Measurements from ENCODE around the gene MICAL2.

The MICAL2 gene

DNA sequence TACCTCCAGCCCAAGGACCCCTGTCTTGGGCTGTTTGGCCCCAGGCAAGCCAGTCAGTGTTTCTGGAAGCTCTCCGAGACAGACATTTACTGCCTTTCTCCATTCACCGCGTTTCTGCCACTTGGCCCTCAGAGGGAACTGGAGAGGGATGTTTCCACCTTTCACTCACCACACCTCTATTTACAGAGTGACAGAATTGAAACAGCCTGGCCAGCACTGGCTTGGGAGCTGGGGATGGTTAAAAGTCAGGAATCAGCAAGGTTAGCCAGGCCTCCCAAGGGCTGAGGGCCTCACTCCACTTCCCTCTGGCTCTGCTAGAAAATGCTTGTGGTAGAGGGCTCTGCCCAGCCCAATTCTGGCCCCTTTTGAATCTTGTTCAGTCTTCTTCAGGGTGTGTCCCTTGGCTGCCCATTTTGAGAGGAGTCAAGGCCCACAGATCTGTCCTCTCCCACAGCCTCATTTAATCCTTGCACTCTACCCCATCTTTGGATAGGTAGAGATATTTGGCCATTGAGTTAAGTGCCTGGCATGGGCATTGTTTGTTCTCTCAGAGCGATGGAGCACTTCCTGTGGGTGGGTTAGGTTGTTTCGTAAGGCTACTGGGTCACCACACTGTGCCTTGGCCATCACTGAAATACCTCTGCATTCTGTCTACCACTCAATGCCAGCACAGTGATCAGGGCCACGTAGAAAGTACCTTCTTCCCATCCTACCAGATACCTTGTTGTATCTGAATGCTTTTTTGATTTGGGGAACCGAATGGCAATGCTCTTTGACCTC is 119.2 kb downstream of the MICAL2 start:
- no peak for DNase-seq (ENCODE audit: low spot score)

GRCh38 chr11:12232160-12232559 is 121.8 kb downstream of the MICAL2 start:
- no peak for DNase-seq (ENCODE audit: low spot score)

- peak; percentile 83 for DNase-seq (ENCODE audit: low spot score)
Measured at GRCh38 chr11:12232817-12233601, 122.6 kb downstream of the MICAL2 start.

GRCh38 chr11:12233602-12233925 is 123.2 kb downstream of the MICAL2 start:
- no peak for DNase-seq (ENCODE audit: low spot score)

GRCh38 chr11:12234221-12234620 is 123.8 kb downstream of the MICAL2 start:
- no peak for DNase-seq (ENCODE audit: low spot score)

DNA sequence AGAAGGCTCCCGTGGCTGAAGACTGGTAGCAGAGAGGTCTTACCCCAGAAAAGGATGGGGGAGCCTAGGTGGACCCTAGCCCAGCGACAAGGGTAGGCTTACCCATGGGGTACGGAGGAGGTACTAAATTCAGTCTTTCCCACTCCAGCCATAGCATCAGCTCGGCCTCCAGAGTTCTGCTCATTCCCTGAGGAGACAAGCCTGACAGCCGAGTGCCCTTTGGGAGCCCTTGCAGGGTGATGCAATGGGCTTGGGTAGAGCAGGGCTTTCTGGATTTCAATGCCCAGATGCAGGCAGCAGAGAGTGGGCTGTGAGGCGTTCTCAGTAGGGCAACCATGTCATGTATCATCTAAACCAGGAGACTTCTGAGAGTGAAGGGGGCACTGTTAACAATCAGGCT is 124.7 kb downstream of the MICAL2 start:
- no peak for DNase-seq (ENCODE audit: low spot score)

GRCh38 chr11:12235553-12235946 is 125.2 kb downstream of the MICAL2 start:
- no peak for DNase-seq (ENCODE audit: low spot score)

- DNase-seq (ENCODE audit: low spot score): peak; percentile 70
Measured at GRCh38 chr11:12235947-12236743, 125.8 kb downstream of the MICAL2 start.

GRCh38 chr11:12236744-12237101 is 126.3 kb downstream of the MICAL2 start:
- DNase-seq (ENCODE audit: low spot score): no peak

DNA sequence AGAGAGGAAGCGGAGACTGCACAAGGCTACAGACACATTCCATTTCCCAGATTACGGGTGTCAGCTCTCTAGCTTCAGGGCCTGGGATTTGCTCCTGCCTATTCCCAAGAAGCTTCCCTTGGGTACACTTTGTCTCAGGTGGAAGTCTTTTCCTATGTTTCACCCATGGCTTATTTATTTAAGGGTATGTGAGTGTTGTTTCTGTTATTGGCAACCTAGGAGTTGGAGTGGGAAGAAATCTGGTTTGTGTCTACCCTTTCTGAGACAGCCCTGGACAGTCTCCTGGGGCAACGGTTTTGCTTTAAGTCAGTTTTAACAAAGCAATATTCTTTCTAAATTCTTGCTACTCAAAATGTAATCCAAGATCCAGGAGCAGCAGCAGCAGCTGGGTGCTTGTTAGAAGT is 127.0 kb downstream of the MICAL2 start:
- DNase-seq (ENCODE audit: low spot score): no peak

DNA sequence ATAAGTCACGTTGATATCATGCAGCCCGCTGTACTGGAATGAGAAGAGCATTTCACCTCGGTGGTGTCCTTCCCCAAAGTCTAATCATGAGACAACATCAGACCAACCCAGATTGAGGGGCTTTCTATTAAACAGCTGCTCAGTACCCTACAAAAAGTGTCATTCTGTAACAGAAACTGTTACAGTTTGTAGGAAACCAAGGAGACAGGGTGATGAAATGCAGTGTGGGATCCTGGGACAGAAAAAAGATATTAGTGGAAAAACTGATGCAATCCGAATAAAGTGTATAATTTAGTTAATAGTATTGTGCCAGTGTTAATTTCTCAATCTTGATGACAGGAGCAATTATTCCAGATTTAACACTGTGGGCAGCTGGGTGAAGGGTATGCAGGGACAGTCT is 128.0 kb downstream of the MICAL2 start:
- DNase-seq (ENCODE audit: low spot score): peak; percentile 43

DNA sequence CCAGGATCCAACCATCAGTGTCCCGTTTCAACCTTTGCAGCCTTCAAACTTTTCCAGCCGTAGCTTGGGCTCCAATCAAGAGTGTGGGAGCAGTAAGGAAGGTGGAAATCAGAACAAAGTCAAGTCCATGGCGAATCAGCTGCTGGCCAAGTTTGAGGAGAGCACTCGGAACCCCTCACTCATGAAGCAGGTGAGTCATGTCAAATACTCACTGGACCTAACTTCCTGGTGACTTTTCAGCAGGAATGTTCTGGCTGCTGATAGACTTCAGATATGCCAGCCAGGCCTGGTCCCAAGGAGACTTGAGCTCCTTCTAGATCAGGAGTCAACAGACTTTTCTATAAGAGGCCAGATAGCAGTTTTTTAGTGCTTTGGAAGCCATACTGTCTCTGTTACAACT is 129.0 kb downstream of the MICAL2 start:
- DNase-seq (ENCODE audit: low spot score): no peak

GRCh38 chr11:12239804-12240371 is 129.5 kb downstream of the MICAL2 start:
- DNase-seq (ENCODE audit: low spot score): no peak

DNA sequence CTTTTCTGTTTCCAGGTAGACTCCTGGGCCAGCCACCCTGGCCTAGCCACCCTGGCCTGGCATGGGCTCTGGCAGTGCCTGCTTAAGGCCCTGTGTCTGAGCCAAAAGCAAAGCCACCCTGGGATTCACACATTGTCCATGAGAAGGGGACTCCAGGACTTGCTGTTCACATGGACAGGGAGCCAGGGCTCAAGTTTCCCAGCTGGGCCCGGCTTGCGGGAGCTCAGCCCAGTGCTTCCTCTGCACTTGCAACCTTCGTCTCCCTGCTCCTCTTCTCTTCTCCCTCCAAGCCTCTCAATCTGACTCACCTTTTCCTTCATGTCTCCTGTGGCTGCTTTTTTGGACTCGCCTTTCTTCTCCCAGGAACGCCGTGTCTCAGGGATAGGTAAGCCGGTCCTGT is 130.3 kb downstream of the MICAL2 start:
- no peak for DNase-seq (ENCODE audit: low spot score)

DNA sequence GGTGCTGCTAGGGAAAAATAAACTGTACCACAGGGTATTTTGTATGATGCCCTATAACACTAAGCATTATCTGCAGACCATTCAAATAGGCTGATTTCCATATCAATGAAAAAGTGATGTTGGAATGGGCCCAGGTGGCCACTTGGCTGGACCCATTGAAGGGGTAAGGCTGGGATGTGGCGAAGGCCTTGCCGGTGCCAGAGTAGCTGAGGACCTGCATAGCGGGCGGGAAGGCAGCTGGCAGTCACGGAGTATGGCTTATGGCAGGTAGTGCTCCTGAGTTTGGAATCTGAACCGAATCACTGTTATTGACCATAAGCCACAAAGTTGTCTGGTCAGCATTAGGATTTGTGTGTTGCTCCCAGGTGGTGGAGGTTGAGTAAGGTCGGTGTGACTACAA is 131.0 kb downstream of the MICAL2 start:
- no peak for DNase-seq (ENCODE audit: low spot score)

GRCh38 chr11:12241971-12242672 is 131.7 kb downstream of the MICAL2 start:
- no peak for DNase-seq (ENCODE audit: low spot score)

DNA sequence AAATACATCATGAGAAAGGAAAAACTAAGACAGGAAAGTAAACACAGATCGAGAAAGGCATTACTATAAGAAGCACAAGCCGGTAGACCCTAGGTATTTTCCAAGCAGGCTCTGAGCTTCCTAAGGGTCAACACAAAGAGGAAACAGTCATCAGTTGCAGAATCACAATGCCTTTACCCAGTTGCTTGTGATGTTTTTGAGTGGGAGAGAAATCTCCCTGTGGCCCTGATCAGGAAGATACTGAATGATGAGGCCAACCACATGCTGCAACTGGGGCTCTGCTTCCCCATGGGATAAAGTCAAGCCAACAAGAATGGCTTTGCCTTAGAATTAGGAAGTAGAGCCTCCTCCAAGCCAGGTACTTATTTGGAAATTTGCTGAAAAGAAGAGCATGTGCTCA is 132.6 kb downstream of the MICAL2 start:
- DNase-seq (ENCODE audit: low spot score): no peak

DNA sequence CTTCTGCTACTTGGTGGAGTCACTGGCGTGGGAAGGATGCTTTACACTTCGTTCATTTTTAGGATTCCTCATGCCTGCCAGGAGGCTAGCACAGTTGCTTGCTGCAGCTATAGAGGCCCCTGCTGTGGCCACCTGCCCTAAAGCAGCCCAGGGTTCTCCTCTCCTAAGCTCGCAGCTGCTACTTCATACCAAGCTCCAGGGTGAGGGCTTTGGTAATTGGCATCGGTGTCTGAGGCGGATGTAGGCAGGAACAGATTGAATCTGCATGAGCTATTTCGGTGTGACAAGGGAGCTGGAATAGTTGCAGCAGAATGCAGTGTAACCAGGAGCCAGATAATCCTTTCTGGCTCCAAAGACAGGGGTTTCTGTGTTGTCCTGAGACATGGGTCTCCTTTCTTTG is 133.1 kb downstream of the MICAL2 start:
- no peak for DNase-seq (ENCODE audit: low spot score)

DNA sequence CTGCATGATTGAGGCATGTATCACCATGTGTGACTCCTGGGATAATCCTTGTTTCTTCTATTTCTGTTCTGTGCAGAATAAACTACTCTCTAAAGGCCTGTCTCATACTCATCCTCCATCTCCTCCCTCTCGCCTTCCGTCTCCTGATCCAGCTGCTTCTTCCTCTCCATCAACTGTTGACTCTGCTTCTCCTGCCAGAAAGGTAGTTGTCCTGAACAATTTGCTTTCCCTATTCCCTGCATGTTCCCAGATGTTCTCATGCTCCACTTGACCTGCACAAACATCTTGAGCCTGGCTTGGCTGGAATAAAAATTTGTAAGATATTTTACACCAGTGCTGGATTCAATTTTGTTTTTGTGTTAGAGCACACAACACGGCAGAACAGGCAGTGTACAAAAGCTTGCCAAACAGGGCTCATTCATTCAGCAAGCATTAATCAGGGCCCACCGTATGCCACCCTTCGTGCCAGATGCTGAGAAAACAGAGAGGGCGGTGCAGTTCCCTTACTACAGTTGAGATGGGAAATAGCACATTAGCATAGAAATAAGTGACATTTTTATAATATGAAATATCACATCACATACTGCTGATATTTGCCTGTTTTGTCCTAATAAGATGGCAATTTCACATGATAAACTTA is 133.6 kb downstream of the MICAL2 start:
- DNase-seq (ENCODE audit: low spot score): no peak

DNA sequence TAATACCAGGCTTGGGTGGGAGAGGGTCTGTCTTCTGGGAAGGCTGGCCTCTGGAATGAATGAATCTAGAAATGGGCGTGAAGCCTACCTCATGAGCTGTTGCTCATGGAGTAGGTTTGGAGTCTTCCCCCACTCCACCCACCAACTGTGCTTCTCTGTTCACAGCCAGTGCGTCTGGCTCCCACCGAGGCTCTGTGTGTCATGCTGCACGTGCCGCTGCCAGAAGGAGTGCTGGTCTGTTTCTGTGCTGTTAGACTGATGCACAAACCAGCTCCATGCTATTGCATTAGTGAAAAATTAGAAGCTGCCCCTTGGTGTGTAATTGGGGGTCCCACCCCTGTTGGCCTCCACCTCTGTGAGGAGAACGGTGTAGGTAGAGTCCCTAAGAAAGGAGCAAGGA is 134.7 kb downstream of the MICAL2 start:
- peak; percentile 51 for DNase-seq (ENCODE audit: low spot score)

DNA sequence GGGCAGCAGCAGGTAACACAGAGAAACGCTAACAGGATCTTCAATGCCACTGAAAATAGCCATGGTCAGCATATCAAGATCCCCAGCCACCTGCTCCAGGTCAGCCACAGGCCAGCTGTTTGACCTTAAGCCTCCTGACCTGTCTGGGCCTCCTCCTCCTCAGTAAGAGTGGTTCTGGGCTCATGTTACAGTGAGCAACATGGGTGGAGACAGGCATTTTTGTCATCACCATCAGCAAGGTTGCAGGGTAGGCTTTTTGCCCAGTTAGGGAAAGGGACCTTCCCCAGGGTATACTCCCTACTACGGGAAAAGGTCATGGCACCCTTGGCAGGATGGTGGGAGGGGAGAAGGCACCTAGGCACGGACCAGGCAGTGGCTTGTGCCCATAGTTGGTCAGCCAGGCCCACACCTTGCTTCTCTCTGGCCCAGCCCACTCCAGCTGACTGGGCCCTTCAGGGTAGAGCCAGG is 135.2 kb downstream of the MICAL2 start:
- DNase-seq (ENCODE audit: low spot score): peak; percentile 23
